HG02759 (cell line): ENCODE measurements around the gene DOP1B.
"Not testable (repeated sequence)": the region's sequence is repeated elsewhere in the genome, so short reads cannot be mapped to it uniquely, and the experiment has no call there.

Source experiments
- ATAC-seq: cut with Tn5 transposase; IDR thresholded peaks from one replicate; pipeline ENCODE4 v1.9.1; 2021; ENCODE audit warnings: mild to moderate bottlenecking, moderate library complexity; ENCODE audit not compliant: unreplicated experiment

The DOP1B gene

GRCh38 chr21:36171741-36172331 is 15.2 kb downstream of the DOP1B start:
- ATAC-seq, result no peak

- no peak for ATAC-seq
Observed at GRCh38 chr21:36174780-36175179, 18.2 kb downstream of the DOP1B start.

GRCh38 chr21:36175771-36176565 is 19.3 kb downstream of the DOP1B start:
- ATAC-seq, result no peak

GRCh38 chr21:36178349-36178748 is 21.7 kb downstream of the DOP1B start:
- ATAC-seq, result no peak

- no peak for ATAC-seq
Observed at GRCh38 chr21:36179145-36179544, 22.5 kb downstream of the DOP1B start.

GRCh38 chr21:36180963-36181362 is 24.3 kb downstream of the DOP1B start:
- no peak for ATAC-seq

GRCh38 chr21:36183144-36183795 is 26.6 kb downstream of the DOP1B start:
- no peak for ATAC-seq

- no peak for ATAC-seq
Observed at GRCh38 chr21:36184545-36184944, 27.9 kb downstream of the DOP1B start.

GRCh38 chr21:36185523-36185922 is 28.9 kb downstream of the DOP1B start:
- no peak for ATAC-seq

GRCh38 chr21:36186081-36186480 is 29.5 kb downstream of the DOP1B start:
- no peak for ATAC-seq

- no peak for ATAC-seq
Observed at GRCh38 chr21:36186506-36187399, 30.1 kb downstream of the DOP1B start.

GRCh38 chr21:36188081-36188681 is 31.6 kb downstream of the DOP1B start:
- no peak for ATAC-seq

GRCh38 chr21:36188937-36189336 is 32.3 kb downstream of the DOP1B start:
- ATAC-seq, result no peak

GRCh38 chr21:36190736-36191135 is 34.1 kb downstream of the DOP1B start:
- ATAC-seq, result no peak

- no peak for ATAC-seq
Observed at GRCh38 chr21:36193200-36193599, 36.6 kb downstream of the DOP1B start.

GRCh38 chr21:36194024-36194423 is 37.4 kb downstream of the DOP1B start:
- no peak for ATAC-seq

GRCh38 chr21:36195613-36196012 is 39.0 kb downstream of the DOP1B start:
- ATAC-seq, result no peak

GRCh38 chr21:36199021-36199420 is 42.4 kb downstream of the DOP1B start:
- no peak for ATAC-seq

- not testable (repeated sequence) for ATAC-seq
Observed at GRCh38 chr21:36199575-36199974, 43.0 kb downstream of the DOP1B start.

- no peak for ATAC-seq
Observed at GRCh38 chr21:36200081-36200561, 43.5 kb downstream of the DOP1B start.
